DND-41 (cell line): Measurements from ENCODE around the gene WDR90.

ENCODE experiments used
- CTCF ChIP-seq: IDR thresholded peaks from 2 replicates; pipeline ENCODE4 v1.5.1; 2012; ENCODE audit warnings: borderline replicate concordance, low read length, moderate library complexity, mild to moderate bottlenecking; ENCODE audit not compliant: poor library complexity, severe bottlenecking; ENCODE audit errors: extremely low read depth
- EZH2 ChIP-seq: IDR thresholded peaks from 3 replicates; pipeline ENCODE4 v1.6.1; 2012; ENCODE audit warnings: borderline replicate concordance, low read depth, mild to moderate bottlenecking, moderate library complexity, low read length, inconsistent platforms; ENCODE audit not compliant: severe bottlenecking

- TF ChIP-seq CTCF (no peak), EZH2 (no peak)
Observed at GRCh38 chr16:674214-674881, 25.2 kb downstream of the WDR90 start.
